GM21737 (cell line): ENCODE measurements around the gene PREB.
A peak's percentile ranks its signal among the peaks of the same experiment; 100 is the strongest.
"Not testable (repeated sequence)": the region's sequence is repeated elsewhere in the genome, so short reads cannot be mapped to it uniquely, and the experiment has no call there.

Experiments used
- ATAC-seq: cut with Tn5 transposase; IDR thresholded peaks from one replicate; pipeline ENCODE4 v1.9.1; 2021; ENCODE audit warnings: mild to moderate bottlenecking, moderate library complexity; ENCODE audit not compliant: unreplicated experiment

PREB gene

GRCh38 chr2:27127883-27128667 lies 6.4 kb downstream of the PREB start:
- no peak for ATAC-seq

- ATAC-seq, result no peak
These were observed 8.2 kb downstream of the PREB start for GRCh38 chr2:27126252-27126710.

- no peak for ATAC-seq
These were observed 9.3 kb downstream of the PREB start for GRCh38 chr2:27125104-27125503.

GRCh38 chr2:27123302-27124150 lies 10.9 kb downstream of the PREB start, which contains the start of gene ABHD1:
Gene ABHD1, plus strand, starts transcription at chr2:27123815. Its CDS starts 134 bp downstream, at chr2:27123949.
- peak; percentile 71 for ATAC-seq

- no peak for ATAC-seq
These were observed 11.6 kb downstream of the PREB start for GRCh38 chr2:27122791-27123190.

GRCh38 chr2:27121906-27122305 lies 12.5 kb downstream of the PREB start:
- no peak for ATAC-seq

GRCh38 chr2:27119330-27119670 lies 15.1 kb downstream of the PREB start:
- not testable (repeated sequence) for ATAC-seq

- ATAC-seq, result no peak
These were observed 15.7 kb downstream of the PREB start, which contains the start of gene CGREF1 for GRCh38 chr2:27118525-27119329. Gene CGREF1, minus strand, starts transcription at chr2:27119128. Its CDS starts 14,762 bp downstream, at chr2:27104366.

GRCh38 chr2:27117995-27118524 lies 16.4 kb downstream of the PREB start:
- no peak for ATAC-seq

GRCh38 chr2:27115519-27115918 lies 18.9 kb downstream of the PREB start:
- ATAC-seq, result no peak

DNA sequence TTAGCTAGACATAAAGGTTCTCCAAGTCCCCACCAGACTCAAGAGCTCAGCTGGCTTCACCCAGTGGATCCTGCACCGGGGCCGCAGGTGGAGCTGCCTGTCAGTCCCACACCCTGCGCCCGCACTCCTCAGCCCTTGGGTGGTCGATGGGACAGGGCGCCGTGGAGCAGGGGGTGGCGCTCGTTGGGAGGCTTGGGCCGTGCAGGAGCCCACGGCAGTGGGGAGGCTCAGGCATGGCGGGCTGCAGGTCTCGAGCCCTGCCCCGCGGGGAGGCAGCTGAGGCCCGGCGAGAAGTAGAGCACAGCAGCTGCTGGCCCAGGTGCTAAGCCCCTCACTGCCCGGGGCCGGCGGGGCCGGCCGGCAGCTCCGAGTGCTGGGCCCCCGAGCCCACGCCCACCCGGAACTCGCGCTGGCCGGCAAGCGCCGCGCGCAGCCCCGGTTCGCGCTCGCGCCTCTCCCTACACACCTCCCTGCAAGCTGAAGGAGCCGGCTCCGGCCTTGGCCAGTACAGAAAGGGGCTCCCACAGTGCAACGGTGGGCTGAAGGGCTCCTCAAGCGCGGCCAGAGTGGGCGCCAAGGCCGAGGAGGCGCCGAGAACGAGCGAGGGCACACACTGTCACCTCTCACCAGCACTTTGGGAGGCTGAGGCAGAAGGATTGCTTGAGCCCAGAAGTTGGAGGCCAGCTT lies 22.9 kb downstream of the PREB start:
- not testable (repeated sequence) for ATAC-seq

- not testable (repeated sequence) for ATAC-seq
These were observed 23.7 kb downstream of the PREB start for GRCh38 chr2:27110603-27111352.

DNA sequence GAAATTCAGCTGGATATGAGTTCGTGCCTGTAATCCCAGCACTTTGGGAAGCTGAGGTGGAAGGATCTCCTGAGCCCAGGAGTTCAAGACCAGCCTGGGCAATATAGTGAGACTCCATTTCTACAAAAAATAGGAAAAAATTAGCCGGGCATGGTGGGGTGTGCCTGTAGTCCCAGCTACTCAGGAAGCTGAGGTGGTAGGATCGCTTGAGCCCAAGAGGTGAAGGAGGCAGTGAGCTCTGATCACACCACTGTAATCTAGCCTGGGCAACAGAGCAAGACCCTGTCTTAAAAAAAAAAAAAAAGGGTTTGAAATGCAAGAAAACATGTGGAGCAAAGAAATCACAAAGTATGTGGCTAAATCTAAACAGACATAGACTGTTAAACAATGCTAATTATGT lies 25.4 kb downstream of the PREB start:
- ATAC-seq, result no peak

GRCh38 chr2:27108221-27108620 lies 26.2 kb downstream of the PREB start:
- ATAC-seq, result no peak

DNA sequence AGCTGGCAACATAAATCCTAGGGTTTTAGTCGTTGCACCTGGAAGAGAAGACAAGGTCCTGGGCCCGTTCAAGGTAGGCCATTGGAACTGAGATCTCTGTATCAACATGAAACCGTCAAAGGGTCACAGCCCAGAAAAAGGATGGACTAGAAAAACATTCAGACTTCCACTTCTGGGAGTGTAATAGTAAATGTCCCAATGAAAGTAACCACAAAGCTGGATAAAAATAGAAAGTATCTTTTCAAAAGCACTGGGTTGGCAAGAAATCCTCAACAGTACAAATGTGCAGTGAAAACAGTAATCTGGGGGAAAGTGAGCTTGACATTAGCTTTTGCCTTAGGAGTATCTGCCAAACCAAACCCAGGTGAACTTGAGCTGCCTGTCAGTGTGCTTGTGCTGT lies 28.5 kb downstream of the PREB start:
- ATAC-seq, result no peak

GRCh38 chr2:27102329-27102728 lies 32.1 kb downstream of the PREB start:
- no peak for ATAC-seq

DNA sequence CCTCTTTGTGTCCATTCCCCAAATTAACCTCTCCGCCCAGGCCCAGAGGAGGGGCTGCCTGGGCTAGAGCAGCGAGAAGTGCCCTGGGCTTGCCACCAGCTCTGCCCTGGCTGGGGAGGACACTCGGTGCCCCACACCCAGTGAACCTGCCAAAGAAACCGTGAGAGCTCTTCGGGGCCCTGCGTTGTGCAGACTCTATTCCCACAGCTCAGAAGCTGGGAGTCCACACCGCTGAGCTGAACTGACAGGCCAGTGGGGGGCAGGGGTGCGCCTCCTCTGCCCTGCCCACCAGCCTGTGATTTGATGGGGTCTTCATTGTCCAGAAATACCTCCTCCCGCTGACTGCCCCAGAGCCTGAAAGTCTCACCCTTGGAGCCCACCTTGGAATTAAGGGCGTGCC lies 34.4 kb downstream of the PREB start:
- ATAC-seq, result no peak

- no peak for ATAC-seq
These were observed 35.0 kb downstream of the PREB start for GRCh38 chr2:27099334-27099955.

DNA sequence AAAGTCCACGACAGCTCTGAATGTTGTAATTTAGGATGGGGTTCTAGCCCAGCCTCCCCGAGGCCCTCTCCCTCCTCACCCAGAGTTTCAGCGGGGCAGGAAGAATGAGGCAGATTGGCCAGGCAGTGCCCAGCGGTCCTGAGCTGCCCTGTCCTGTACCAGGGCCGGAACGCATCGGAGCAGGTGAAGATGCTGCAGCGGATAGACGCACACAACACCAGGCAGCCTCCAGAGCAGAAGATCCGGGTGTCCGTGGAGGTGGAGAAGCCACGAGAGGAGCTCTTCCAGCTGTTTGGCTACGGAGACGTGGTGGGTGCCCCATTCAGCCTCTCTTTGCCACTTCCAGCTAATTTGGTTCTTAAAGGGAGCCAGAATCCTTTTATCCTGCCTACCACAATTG lies 37.1 kb downstream of the PREB start:
- ATAC-seq, result no peak
